HepG2 (cell line): ENCODE results near the gene NFAT5. TPM values are rescaled to one million over a fixed set of nuclear protein-coding genes. Genes with fewer than 3 reads are reported as not detected.

ENCODE experiments used
- ARNTL ChIP-seq: sonication (generic); formaldehyde crosslinking; IDR thresholded peaks from 2 replicates; pipeline ENCODE4 v1.4.0; 2020; ENCODE audit warnings: mild to moderate bottlenecking, missing genetic modification reagents
- MBD4 ChIP-seq: IDR thresholded peaks from 2 replicates; pipeline ENCODE4 v1.6.1; 2012; ENCODE audit warnings: low read length, inconsistent platforms, borderline replicate concordance
- SMYD3 ChIP-seq: sonication (generic); formaldehyde crosslinking; IDR thresholded peaks from 2 replicates; pipeline ENCODE4 v1.8.1; 2023; ENCODE audit warnings: mild to moderate bottlenecking, missing genetic modification reagents
- SNAPC2 ChIP-seq: sonication (generic); formaldehyde crosslinking; IDR thresholded peaks from 2 replicates; pipeline ENCODE4 v1.8.1; 2022; ENCODE audit warnings: mild to moderate bottlenecking, missing genetic modification reagents
- ZBTB3 ChIP-seq: sonication (generic); formaldehyde crosslinking; IDR thresholded peaks from 2 replicates; pipeline ENCODE4 v1.4.0; 2020; ENCODE audit warnings: low read depth, mild to moderate bottlenecking, moderate library complexity, missing genetic modification reagents, borderline replicate concordance
- ZFP91 ChIP-seq: sonication (generic); formaldehyde crosslinking; IDR thresholded peaks from 2 replicates; pipeline ENCODE4 v1.9.0; 2022; ENCODE audit warnings: missing genetic modification reagents, mild to moderate bottlenecking, borderline replicate concordance
- ZNF230 ChIP-seq: sonication (generic); formaldehyde crosslinking; IDR thresholded peaks from 2 replicates; pipeline ENCODE4 v1.4.0; 2020; ENCODE audit warnings: mild to moderate bottlenecking, missing genetic modification reagents
- ZNF318 ChIP-seq: sonication (generic); formaldehyde crosslinking; IDR thresholded peaks from 2 replicates; pipeline ENCODE4 v1.4.0; 2020; ENCODE audit warnings: mild to moderate bottlenecking, missing genetic modification reagents
- ZNF33B ChIP-seq: sonication (generic); formaldehyde crosslinking; IDR thresholded peaks from 2 replicates; pipeline ENCODE4 v1.5.1; 2020; ENCODE audit warnings: mild to moderate bottlenecking, missing genetic modification reagents
- ZNF460 ChIP-seq: sonication (generic); formaldehyde crosslinking; IDR thresholded peaks from 2 replicates; pipeline ENCODE4 v1.5.1; 2020; ENCODE audit warnings: missing genetic modification reagents, mild to moderate bottlenecking, borderline replicate concordance
- ZNF510 ChIP-seq: sonication (generic); formaldehyde crosslinking; IDR thresholded peaks from 2 replicates; pipeline ENCODE4 v1.4.0; 2020; ENCODE audit warnings: low read depth, mild to moderate bottlenecking, missing genetic modification reagents
- polyA plus RNA-seq, 8 experiments: library from polyadenylated mRNA; depleted of rRNA in 3 of 8; stranded (reverse) in 7 of 8; unstranded in 1 of 8; fragments of >200 nt; fragmentation: Illumina TruSeq in 4 of 8; extraction: Trizol in 4 of 8; gene quantifications; 2 replicates each; pipeline versions ENCODE4 v1.2.1 to v1.2.3, GENCODE V29; 2011 to 2016; ENCODE audit warnings: low read depth in 4 of 8, missing spikeins in 1 of 8, mixed read lengths in 1 of 8; ENCODE audit not compliant: insufficient read depth in 1 of 8
- total RNA-seq, 5 experiments: library from RNA; depleted of rRNA; stranded (reverse); fragments of >200 nt; fragmentation: Illumina TruSeq; extraction: Trizol; gene quantifications; 2 replicates each; pipeline ENCODE4 v1.2.3, GENCODE V29; 2016; ENCODE audit warnings: low read depth in 1 of 5
- TF ChIP-seq, protein P1 (sequence below): sonication (generic); formaldehyde crosslinking; IDR thresholded peaks from 2 replicates; pipeline ENCODE4 v1.8.0; 2022; ENCODE audit warnings: low read depth, missing genetic modification reagents
- TF ChIP-seq, protein P2 (sequence below): sonication (generic); formaldehyde crosslinking; conservative IDR thresholded peaks from 2 replicates; pipeline ENCODE4 v1.8.0; 2022; ENCODE audit warnings: missing genetic modification reagents
- TF ChIP-seq, protein P3 (sequence below): sonication (generic); formaldehyde crosslinking; IDR thresholded peaks from 2 replicates; pipeline ENCODE4 v1.5.1; 2020; ENCODE audit warnings: missing genetic modification reagents, mild to moderate bottlenecking, borderline replicate concordance

The NFAT5 gene
- total and polyA plus RNA-seq, 2 of the 13 experiments (the other 11 are each of a cell fraction or from before 2014, with no cell fraction given) = 20.5 to 54.3 TPM

GRCh38 chr16:69520800-69521602 lies 44.8 kb upstream of the NFAT5 start (continued):
- no peak for TF ChIP-seq ZNF318
- TF ChIP-seq SNAPC2 (CRISPR knock-in tag) = no peak
- no peak for TF ChIP-seq ZNF460
- no peak for TF ChIP-seq ZNF510 (CRISPR knock-in tag)
- TF ChIP-seq ARNTL (CRISPR knock-in tag) = no peak
- no peak for TF ChIP-seq SMYD3 (CRISPR knock-in tag)
- TF ChIP-seq MBD4 = no peak
- no peak for TF ChIP-seq ZBTB3
- TF ChIP-seq, protein P1, sequence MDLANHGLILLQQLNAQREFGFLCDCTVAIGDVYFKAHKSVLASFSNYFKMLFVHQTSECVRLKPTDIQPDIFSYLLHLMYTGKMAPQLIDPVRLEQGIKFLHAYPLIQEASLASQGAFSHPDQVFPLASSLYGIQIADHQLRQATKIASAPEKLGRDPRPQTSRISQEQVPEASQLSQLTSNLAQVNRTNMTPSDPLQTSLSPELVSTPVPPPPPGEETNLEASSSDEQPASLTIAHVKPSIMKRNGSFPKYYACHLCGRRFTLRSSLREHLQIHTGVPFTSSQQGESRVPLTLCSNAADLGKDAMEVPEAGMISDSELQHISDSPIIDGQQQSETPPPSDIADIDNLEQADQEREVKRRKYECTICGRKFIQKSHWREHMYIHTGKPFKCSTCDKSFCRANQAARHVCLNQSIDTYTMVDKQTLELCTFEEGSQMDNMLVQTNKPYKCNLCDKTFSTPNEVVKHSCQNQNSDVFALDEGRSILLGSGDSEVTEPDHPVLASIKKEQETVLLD (CRISPR knock-in tag) = no peak
- TF ChIP-seq, protein P2, sequence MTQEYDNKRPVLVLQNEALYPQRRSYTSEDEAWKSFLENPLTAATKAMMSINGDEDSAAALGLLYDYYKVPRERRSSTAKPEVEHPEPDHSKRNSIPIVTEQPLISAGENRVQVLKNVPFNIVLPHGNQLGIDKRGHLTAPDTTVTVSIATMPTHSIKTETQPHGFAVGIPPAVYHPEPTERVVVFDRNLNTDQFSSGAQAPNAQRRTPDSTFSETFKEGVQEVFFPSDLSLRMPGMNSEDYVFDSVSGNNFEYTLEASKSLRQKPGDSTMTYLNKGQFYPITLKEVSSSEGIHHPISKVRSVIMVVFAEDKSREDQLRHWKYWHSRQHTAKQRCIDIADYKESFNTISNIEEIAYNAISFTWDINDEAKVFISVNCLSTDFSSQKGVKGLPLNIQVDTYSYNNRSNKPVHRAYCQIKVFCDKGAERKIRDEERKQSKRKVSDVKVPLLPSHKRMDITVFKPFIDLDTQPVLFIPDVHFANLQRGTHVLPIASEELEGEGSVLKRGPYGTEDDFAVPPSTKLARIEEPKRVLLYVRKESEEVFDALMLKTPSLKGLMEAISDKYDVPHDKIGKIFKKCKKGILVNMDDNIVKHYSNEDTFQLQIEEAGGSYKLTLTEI (CRISPR knock-in tag) = no peak
- no peak for TF ChIP-seq ZFP91 (CRISPR knock-in tag)
- no peak for TF ChIP-seq ZNF33B (CRISPR knock-in tag)
- peak; percentile 23; the same call in 1 of the 2 replicates for TF ChIP-seq ZNF230 (CRISPR knock-in tag)
- TF ChIP-seq, protein P3, sequence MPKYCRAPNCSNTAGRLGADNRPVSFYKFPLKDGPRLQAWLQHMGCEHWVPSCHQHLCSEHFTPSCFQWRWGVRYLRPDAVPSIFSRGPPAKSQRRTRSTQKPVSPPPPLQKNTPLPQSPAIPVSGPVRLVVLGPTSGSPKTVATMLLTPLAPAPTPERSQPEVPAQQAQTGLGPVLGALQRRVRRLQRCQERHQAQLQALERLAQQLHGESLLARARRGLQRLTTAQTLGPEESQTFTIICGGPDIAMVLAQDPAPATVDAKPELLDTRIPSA (CRISPR knock-in tag) = no peak
